ENCODE measurements around the gene NBEA. TPM values are rescaled to one million over a fixed set of nuclear protein-coding genes. Genes with fewer than 3 reads are reported as not detected.
"Not testable (repeated sequence)": the region's sequence is repeated elsewhere in the genome, so short reads cannot be mapped to it uniquely, and the experiment has no call there.

NBEA gene
- total RNA-seq, 1 donor from 2014 or later = 12.0 TPM

- TF ChIP-seq POLR2AphosphoS5 (IDR thresholded peaks at IDR 0.05; ENCODE audit: insufficient read depth in 1 of 2, low read depth in 1 of 2) = no peak
- TF ChIP-seq POLR2A (IDR thresholded peaks at IDR 0.05) = no peak
- TF ChIP-seq CTCF (IDR thresholded peaks at IDR 0.05) = no peak
- Histone ChIP-seq H3K4me3 (no peak overlapping the region), H3K36me3 (no peaks in the 10 kb centered on the region), H3K27me3 (no peaks in the 10 kb centered on the region), H3K27ac (no peak overlapping the region), H3K9me3 (no peaks in the 10 kb centered on the region), H3K4me1 (no peaks in the 10 kb centered on the region)
- no peak for DNase-seq (ENCODE audit: extremely low spot score in 2 of 2)
- intact Hi-C loops (cut with DNase I) = no loop called here
These were observed 40.5 kb upstream of the NBEA start for GRCh38 chr13:34901572-34901971.

- DNase-seq (ENCODE audit: extremely low spot score in 2 of 2) = no peak
- Histone ChIP-seq H3K27ac (no peak overlapping the region), H3K4me1 (no peaks in the 10 kb centered on the region), H3K36me3 (no peaks in the 10 kb centered on the region), H3K27me3 (no peaks in the 10 kb centered on the region), H3K4me3 (no peak overlapping the region), H3K9me3 (no peaks in the 10 kb centered on the region)
- intact Hi-C loops (cut with DNase I) = no loop called here
- TF ChIP-seq POLR2A (IDR thresholded peaks at IDR 0.05) (no peak), POLR2AphosphoS5 (IDR thresholded peaks at IDR 0.05; ENCODE audit: insufficient read depth in 1 of 2, low read depth in 1 of 2) (no peak), CTCF (IDR thresholded peaks at IDR 0.05) (no peak)
These were observed 30.9 kb upstream of the NBEA start for GRCh38 chr13:34911159-34911558.

GRCh38 chr13:34913040-34913439 lies 29.0 kb upstream of the NBEA start:
- H3K27ac ChIP-seq = no peak overlapping the region
- TF ChIP-seq POLR2A (IDR thresholded peaks at IDR 0.05) = no peak
- TF ChIP-seq CTCF (IDR thresholded peaks at IDR 0.05) = no peak
- no peak for TF ChIP-seq POLR2AphosphoS5 (IDR thresholded peaks at IDR 0.05; ENCODE audit: insufficient read depth in 1 of 2, low read depth in 1 of 2)
- no peaks in the 10 kb centered on the region for H3K9me3 ChIP-seq

GRCh38 chr13:34914416-34914815 lies 27.7 kb upstream of the NBEA start:
- intact Hi-C loops (cut with DNase I) = no loop called here
- H3K27ac ChIP-seq = no peak overlapping the region
- H3K4me1 ChIP-seq = no peaks in the 10 kb centered on the region
- no peaks in the 10 kb centered on the region for H3K27me3 ChIP-seq
- DNase-seq (ENCODE audit: extremely low spot score in 2 of 2) = no peak
- no peak for TF ChIP-seq POLR2AphosphoS5 (IDR thresholded peaks at IDR 0.05; ENCODE audit: insufficient read depth in 1 of 2, low read depth in 1 of 2)
- H3K36me3 ChIP-seq = no peaks in the 10 kb centered on the region
- no peak overlapping the region for H3K4me3 ChIP-seq
- H3K9me3 ChIP-seq = no peaks in the 10 kb centered on the region

More at GRCh38 chr13:34913040-34913439, 29.0 kb upstream of the NBEA start:
- H3K36me3 ChIP-seq = no peaks in the 10 kb centered on the region
- H3K27me3 ChIP-seq = no peaks in the 10 kb centered on the region
- no peaks in the 10 kb centered on the region for H3K4me1 ChIP-seq
- DNase-seq (ENCODE audit: extremely low spot score in 2 of 2) = no peak
- intact Hi-C loops (cut with DNase I) = no loop called here
- no peak overlapping the region for H3K4me3 ChIP-seq

GRCh38 chr13:34926508-34926907 lies 15.6 kb upstream of the NBEA start:
- intact Hi-C loops (cut with DNase I) = no loop called here
- TF ChIP-seq POLR2A (IDR thresholded peaks at IDR 0.05) = no peak
- TF ChIP-seq POLR2AphosphoS5 (IDR thresholded peaks at IDR 0.05; ENCODE audit: insufficient read depth in 1 of 2, low read depth in 1 of 2) = no peak
- TF ChIP-seq CTCF (IDR thresholded peaks at IDR 0.05) = no peak

GRCh38 chr13:34928676-34929075 lies 13.4 kb upstream of the NBEA start:
- intact Hi-C loops (cut with DNase I) = not testable (repeated sequence)

More at GRCh38 chr13:34926508-34926907, 15.6 kb upstream of the NBEA start:
- H3K36me3 ChIP-seq = no peaks in the 10 kb centered on the region
- H3K4me3 ChIP-seq = no peak overlapping the region
- H3K27me3 ChIP-seq = no peaks in the 10 kb centered on the region
- no peak overlapping the region for H3K27ac ChIP-seq
- DNase-seq (ENCODE audit: extremely low spot score in 2 of 2) = no peak
- no peaks in the 10 kb centered on the region for H3K9me3 ChIP-seq
- H3K4me1 ChIP-seq = no peaks in the 10 kb centered on the region

More at GRCh38 chr13:34928676-34929075, 13.4 kb upstream of the NBEA start:
- not testable (repeated sequence) for H3K36me3 ChIP-seq; H3K27ac ChIP-seq; DNase-seq (ENCODE audit: extremely low spot score in 2 of 2); H3K4me3 ChIP-seq; H3K27me3 ChIP-seq; H3K4me1 ChIP-seq; H3K9me3 ChIP-seq

All from vagina (tissue), 2 donors.